ENCODE measurements around the gene KIF26B.

Gene KIF26B

GRCh38 chr1:245464290-245464689, 309.5 kb downstream of the KIF26B start:
- no peak for DNase-seq (ENCODE audit: low read depth)

- DNase-seq (ENCODE audit: low read depth): no peak
Observed at GRCh38 chr1:245465666-245466065, 310.9 kb downstream of the KIF26B start.

- DNase-seq (ENCODE audit: low read depth): no peak
Observed at GRCh38 chr1:245466261-245466660, 311.5 kb downstream of the KIF26B start.

- DNase-seq (ENCODE audit: low read depth): no peak
Observed at GRCh38 chr1:245467804-245468203, 313.0 kb downstream of the KIF26B start.

GRCh38 chr1:245469006-245469405, 314.2 kb downstream of the KIF26B start:
- DNase-seq (ENCODE audit: low read depth): no peak

GRCh38 chr1:245469734-245470133, 314.9 kb downstream of the KIF26B start:
- no peak for DNase-seq (ENCODE audit: low read depth)

GRCh38 chr1:245475126-245475525, 320.3 kb downstream of the KIF26B start:
- no peak for DNase-seq (ENCODE audit: low read depth)

GRCh38 chr1:245475961-245476516, 321.3 kb downstream of the KIF26B start:
- no peak for DNase-seq (ENCODE audit: low read depth)

- DNase-seq (ENCODE audit: low read depth): no peak
Observed at GRCh38 chr1:245477941-245478340, 323.2 kb downstream of the KIF26B start.

GRCh38 chr1:245480393-245481120, 325.8 kb downstream of the KIF26B start:
- no peak for DNase-seq (ENCODE audit: low read depth)

GRCh38 chr1:245481261-245481660, 326.5 kb downstream of the KIF26B start:
- no peak for DNase-seq (ENCODE audit: low read depth)

- no peak for DNase-seq (ENCODE audit: low read depth)
Observed at GRCh38 chr1:245483247-245483646, 328.5 kb downstream of the KIF26B start.

GRCh38 chr1:245484176-245484575, 329.4 kb downstream of the KIF26B start:
- DNase-seq (ENCODE audit: low read depth): no peak

GRCh38 chr1:245485996-245486395, 331.2 kb downstream of the KIF26B start:
- no peak for DNase-seq (ENCODE audit: low read depth)

- no peak for DNase-seq (ENCODE audit: low read depth)
Observed at GRCh38 chr1:245486775-245487470, 332.1 kb downstream of the KIF26B start.

GRCh38 chr1:245488346-245489129, 333.8 kb downstream of the KIF26B start:
- no peak for DNase-seq (ENCODE audit: low read depth)

- DNase-seq (ENCODE audit: low read depth): no peak
Observed at GRCh38 chr1:245489838-245490237, 335.1 kb downstream of the KIF26B start.

GRCh38 chr1:245493029-245493428, 338.2 kb downstream of the KIF26B start:
- DNase-seq (ENCODE audit: low read depth): no peak

- DNase-seq (ENCODE audit: low read depth): no peak
Observed at GRCh38 chr1:245495681-245496080, 340.9 kb downstream of the KIF26B start.

GRCh38 chr1:245500546-245500945, 345.8 kb downstream of the KIF26B start:
- no peak for DNase-seq (ENCODE audit: low read depth)

- DNase-seq (ENCODE audit: low read depth): no peak
Observed at GRCh38 chr1:245501633-245502032, 346.8 kb downstream of the KIF26B start.

GRCh38 chr1:245503548-245503947, 348.8 kb downstream of the KIF26B start:
- DNase-seq (ENCODE audit: low read depth): no peak

GRCh38 chr1:245510144-245510543, 355.4 kb downstream of the KIF26B start:
- DNase-seq (ENCODE audit: low read depth): no peak

Data from HS-27A (cell line).